ENCODE results near the gene POLK. TPM values are rescaled to one million over a fixed set of nuclear protein-coding genes. Genes with fewer than 3 reads are reported as not detected.
"Not testable (repeated sequence)": the region's sequence is repeated elsewhere in the genome, so short reads cannot be mapped to it uniquely, and the experiment has no call there.

Gene POLK
- polyA plus RNA-seq, 4 donors = 30.1 to 37.8 (median 32.0) TPM

- no peak for DNase-seq (ENCODE audit: low read depth in 4 of 4, low spot score in 3 of 4)
These were observed 33.4 kb downstream of the POLK start for GRCh38 chr5:75545131-75545530.

- DNase-seq (ENCODE audit: low read depth in 4 of 4, low spot score in 3 of 4) = no peak
These were observed 35.1 kb downstream of the POLK start for GRCh38 chr5:75546830-75547229.

GRCh38 chr5:75547812-75548211, 36.1 kb downstream of the POLK start:
- no peak for DNase-seq (ENCODE audit: low read depth in 4 of 4, low spot score in 3 of 4)

GRCh38 chr5:75550597-75550996, 38.9 kb downstream of the POLK start:
- no peak for DNase-seq (ENCODE audit: low read depth in 4 of 4, low spot score in 3 of 4)

GRCh38 chr5:75551471-75551870, 39.8 kb downstream of the POLK start:
- DNase-seq (ENCODE audit: low read depth in 4 of 4, low spot score in 3 of 4) = no peak

- no peak for DNase-seq (ENCODE audit: low read depth in 4 of 4, low spot score in 3 of 4)
These were observed 41.1 kb downstream of the POLK start for GRCh38 chr5:75552764-75553163.

- no peak for DNase-seq (ENCODE audit: low read depth in 4 of 4, low spot score in 3 of 4)
These were observed 41.7 kb downstream of the POLK start for GRCh38 chr5:75553358-75553757.

GRCh38 chr5:75558221-75558620, 46.5 kb downstream of the POLK start:
- DNase-seq (ENCODE audit: low read depth in 4 of 4, low spot score in 3 of 4) = no peak

- DNase-seq (ENCODE audit: low read depth in 4 of 4, low spot score in 3 of 4) = no peak
These were observed 47.4 kb downstream of the POLK start for GRCh38 chr5:75558981-75559632.

- not testable (repeated sequence) for DNase-seq (ENCODE audit: low read depth in 4 of 4, low spot score in 3 of 4)
These were observed 49.0 kb downstream of the POLK start for GRCh38 chr5:75560655-75561054.

GRCh38 chr5:75565991-75566709, 54.5 kb downstream of the POLK start:
- DNase-seq (ENCODE audit: low read depth in 4 of 4, low spot score in 3 of 4) = not testable (repeated sequence)

GRCh38 chr5:75566710-75567309, 55.1 kb downstream of the POLK start:
- peak in 1 of 4 donors; percentile 26 for DNase-seq (ENCODE audit: low read depth in 4 of 4, low spot score in 3 of 4)

- no peak for DNase-seq (ENCODE audit: low read depth in 4 of 4, low spot score in 3 of 4)
These were observed 56.0 kb downstream of the POLK start for GRCh38 chr5:75567710-75568109.

GRCh38 chr5:75568202-75568601, 56.5 kb downstream of the POLK start:
- DNase-seq (ENCODE audit: low read depth in 4 of 4, low spot score in 3 of 4) = no peak

GRCh38 chr5:75571547-75571946, 59.9 kb downstream of the POLK start:
- DNase-seq (ENCODE audit: low read depth in 4 of 4, low spot score in 3 of 4) = no peak

- peak in 1 of 4 donors; percentile 20 for DNase-seq (ENCODE audit: low read depth in 4 of 4, low spot score in 3 of 4)
These were observed 63.1 kb downstream of the POLK start for GRCh38 chr5:75574791-75575190.

- DNase-seq (ENCODE audit: low read depth in 4 of 4, low spot score in 3 of 4) = not testable (repeated sequence)
These were observed 66.6 kb downstream of the POLK start for GRCh38 chr5:75578280-75578679.

- DNase-seq (ENCODE audit: low read depth in 4 of 4, low spot score in 3 of 4) = no peak
These were observed 73.0 kb downstream of the POLK start for GRCh38 chr5:75584641-75585040.

GRCh38 chr5:75588666-75589065, 77.0 kb downstream of the POLK start:
- DNase-seq (ENCODE audit: low read depth in 4 of 4, low spot score in 3 of 4) = no peak

GRCh38 chr5:75600535-75600934, 88.8 kb downstream of the POLK start:
- no peak for DNase-seq (ENCODE audit: low read depth in 4 of 4, low spot score in 3 of 4)

- no peak for DNase-seq (ENCODE audit: low read depth in 4 of 4, low spot score in 3 of 4)
These were observed 89.9 kb downstream of the POLK start for GRCh38 chr5:75601567-75601966.

- no peak for DNase-seq (ENCODE audit: low read depth in 4 of 4, low spot score in 3 of 4)
These were observed 90.3 kb downstream of the POLK start for GRCh38 chr5:75601996-75602395.
